Smooth muscle cell of the brain vasculature (primary cell): ENCODE results near the gene ANXA5.

Experiments
- DNase-seq: peaks from one replicate; pipeline ENCODE4 v3.0.0-alpha.2; 2012; ENCODE audit warnings: low read depth, low spot score

Gene ANXA5

DNA sequence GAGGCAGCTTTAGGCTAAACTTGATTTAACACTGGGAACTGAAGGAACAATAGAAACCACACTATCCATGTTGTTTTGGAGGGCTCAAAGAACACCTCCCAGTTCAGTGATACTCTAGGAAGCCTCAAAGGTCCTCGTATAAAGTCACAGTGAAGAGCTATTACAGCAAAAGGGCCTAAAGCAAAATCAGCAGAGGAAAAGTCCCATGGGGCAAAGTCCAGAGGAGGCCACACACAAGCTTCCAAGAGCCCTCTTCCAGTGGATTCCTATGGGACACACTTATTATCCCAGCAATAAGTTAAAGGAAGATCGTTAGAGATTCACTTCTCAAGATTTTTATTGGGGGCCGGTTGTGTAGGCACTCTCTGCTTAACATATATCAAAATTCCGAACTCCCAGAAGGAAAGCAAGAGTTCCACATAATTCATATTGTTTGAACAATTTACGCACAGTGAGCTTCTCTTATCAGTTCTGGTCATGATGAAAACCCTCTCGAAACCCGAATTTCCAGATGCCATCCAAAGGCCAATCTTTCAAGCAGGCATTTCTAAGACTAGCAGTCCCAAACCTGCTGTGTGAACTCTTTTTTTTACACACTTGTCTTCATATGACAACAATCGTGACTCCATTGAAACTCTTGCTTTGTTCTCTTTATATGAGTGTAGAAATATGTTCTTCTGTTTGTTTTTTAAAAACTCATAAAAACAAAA is 53.7 kb downstream of the ANXA5 start:
- DNase-seq: no peak

DNA sequence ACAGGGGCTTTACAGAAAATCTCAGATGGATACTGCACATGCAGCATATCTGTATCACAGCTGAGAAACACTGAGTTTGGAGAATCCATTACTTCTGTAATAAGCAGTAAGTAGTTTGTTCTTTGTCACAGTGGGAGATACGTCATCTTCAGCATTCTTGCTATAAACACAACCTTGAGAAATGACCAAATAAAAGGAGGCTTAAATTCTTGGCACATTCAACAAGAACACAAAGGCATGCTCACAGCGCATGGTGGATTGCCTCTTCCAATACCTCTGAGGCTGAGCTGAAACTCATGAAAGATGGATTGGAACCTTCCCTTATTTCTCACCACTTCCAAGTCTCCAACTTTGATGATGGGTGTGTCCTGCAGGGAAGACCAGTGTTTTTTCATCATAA is 54.5 kb downstream of the ANXA5 start:
- DNase-seq: no peak

DNA sequence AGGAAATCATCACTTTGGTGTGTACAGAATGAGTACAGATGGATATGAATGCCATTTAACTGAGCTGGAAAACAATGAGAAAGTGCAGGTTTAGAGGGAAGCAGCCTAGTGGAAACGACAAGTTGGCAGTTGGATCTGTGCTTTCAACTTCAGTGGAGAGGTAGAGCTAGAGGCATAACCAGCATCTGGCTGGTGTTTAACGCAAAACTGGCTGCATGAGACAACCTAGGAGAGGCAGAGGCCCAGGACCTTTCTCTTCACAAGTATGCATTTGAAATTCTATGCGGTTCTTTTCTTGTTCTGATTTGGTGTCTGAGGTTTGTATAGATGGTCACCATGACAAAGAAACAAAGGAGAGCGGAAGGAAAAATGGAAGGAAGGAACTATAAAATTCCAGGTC is 63.1 kb downstream of the ANXA5 start:
- no peak for DNase-seq

DNA sequence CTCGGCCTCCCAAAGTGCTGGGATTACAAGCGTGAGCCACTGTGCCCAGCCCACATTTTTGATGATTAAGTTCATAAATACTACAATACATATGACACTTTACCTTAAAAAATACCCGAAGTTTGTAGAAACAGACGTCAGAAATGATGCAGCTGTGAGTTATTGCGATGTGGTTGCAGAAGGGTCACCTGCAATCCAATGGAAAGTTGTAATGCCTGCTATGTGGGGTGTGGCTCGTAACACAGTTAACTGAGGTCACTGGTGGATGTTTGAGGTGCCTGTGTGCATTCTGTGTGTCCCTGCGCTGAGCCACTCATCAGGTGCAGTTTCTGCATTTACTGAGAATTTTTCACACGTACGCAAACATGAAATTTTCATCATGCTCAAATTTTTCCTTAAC is 64.1 kb downstream of the ANXA5 start:
- DNase-seq: no peak
